HG02763 (cell line): Measurements from ENCODE around the gene STK16.

Source experiments
- ATAC-seq: cut with Tn5 transposase; IDR thresholded peaks from one replicate; pipeline ENCODE4 v1.9.1; 2021; ENCODE audit warnings: mild to moderate bottlenecking, moderate library complexity; ENCODE audit not compliant: unreplicated experiment

Gene STK16

DNA sequence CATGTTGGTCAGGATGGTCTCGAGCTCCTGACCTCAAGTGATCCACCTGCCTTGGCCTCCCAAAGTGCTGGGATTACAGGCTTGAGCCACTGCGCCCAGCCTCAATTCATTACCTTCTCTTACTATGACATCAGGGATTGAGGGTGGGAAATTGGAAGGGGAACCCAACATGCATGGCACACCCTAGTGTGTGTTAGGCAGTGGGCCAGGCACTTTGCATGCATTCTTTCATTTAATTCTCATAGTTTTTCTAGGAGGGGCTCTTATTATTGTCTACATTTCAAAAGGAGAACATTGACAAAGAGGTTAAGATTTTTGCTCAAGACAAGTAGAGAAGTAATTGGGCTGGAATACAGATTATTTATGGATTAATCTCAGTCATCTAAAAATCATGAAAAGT is 23.0 kb downstream of the STK16 start:
- ATAC-seq, result no peak

DNA sequence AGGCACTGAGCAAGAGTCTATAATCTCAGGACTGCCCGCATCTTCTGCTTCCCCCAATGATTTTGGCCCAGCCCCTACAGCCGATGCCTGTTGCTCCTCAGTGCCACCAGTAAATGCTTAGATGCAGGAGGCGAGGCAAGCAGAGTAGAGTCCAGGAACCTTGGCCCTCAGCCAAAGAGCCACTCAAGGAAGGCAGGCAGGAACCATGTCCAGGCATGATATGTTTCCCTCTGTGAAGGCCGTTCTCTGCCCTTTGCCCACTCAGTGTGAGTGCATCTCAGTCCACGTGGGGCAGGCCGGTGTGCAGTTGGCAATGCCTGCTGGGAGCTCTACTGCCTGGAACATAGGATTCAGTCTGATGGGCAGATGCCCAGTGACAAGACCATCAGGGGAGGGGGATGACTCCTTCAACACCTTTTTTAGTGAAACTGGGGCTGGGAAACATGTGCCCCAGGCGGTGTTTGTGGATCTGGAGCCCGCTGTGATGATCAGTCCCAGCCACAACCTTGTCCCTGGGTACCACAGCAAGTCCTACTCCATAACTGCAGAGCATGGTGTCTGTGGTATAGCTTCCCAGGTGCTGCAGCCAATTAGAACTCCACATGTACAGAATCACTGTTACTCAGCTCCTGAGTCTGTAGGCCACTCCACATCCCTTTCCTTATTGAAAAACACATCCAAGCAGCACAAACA is 24.2 kb downstream of the STK16 start:
- no peak for ATAC-seq

DNA sequence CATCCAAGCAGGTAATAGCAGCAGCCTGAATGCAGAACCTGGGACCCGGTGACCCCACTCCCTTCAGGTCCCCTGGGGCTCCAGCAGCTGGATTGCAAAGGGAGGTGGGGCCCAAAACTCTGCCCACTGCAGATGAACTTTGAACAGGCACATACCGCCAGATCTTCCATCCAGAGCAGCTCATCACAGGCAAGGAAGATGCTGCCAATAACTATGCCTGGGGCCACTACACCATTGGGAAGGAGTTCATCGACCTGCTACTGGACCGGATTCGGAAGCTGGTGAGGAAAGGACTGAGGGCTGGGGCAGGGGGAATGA is 24.7 kb downstream of the STK16 start:
- ATAC-seq, result no peak

DNA sequence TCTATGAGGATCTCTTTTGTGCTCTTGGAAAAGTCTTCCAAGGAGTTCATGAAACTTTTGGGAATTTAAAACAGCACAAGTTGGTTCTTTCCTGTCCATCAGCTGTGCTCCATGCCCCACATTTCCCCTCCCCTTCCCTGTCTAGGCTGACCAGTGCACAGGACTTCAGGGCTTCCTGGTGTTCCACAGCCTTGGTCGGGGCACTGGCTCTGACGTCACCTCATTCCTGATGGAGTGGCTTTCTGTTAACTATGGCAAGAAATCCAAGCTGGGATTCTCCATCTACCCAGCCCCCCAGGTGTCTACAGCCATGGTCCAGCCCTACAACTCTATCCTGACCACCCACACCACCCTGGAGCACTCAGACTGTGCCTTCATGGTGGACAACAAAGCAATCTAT is 25.7 kb downstream of the STK16 start:
- ATAC-seq, result no peak

DNA sequence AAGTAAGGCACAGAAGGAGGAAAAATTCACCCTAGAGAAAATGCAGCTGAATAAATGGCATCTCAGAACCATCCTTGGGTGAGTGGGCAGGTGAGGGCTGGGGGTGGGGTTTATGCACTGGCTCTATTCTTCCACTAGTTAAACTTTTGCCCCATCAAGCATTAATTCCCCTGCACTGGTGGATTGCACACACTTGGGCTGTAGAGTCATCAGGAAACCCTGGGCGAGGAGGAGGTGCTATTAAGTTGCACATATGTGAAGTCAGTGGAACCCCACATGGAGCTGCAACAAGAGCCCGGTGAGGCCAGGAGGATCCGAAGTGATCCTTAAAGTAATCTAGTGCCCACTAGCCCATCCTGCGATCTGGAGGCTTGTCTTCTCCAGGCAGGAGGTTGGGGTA is 27.1 kb downstream of the STK16 start:
- no peak for ATAC-seq

DNA sequence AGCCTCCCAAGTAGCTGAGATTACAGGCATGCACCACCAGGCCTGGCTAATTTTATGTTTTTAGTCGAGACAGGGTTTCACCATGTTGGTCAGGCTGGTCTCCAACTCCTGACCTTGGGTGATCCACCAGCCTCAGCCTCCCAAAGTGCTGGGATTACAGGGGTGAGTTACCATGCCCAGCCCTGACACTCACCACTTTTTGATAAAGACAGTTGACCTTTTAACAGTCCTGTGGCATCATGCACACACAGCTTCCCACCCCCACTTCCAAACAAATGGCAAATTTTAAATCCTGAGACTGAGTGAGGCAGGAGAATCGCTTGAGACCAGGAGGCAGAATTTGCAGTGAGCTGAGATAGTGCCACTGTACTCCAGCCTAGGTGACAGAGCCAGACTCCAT is 27.7 kb downstream of the STK16 start:
- no peak for ATAC-seq

DNA sequence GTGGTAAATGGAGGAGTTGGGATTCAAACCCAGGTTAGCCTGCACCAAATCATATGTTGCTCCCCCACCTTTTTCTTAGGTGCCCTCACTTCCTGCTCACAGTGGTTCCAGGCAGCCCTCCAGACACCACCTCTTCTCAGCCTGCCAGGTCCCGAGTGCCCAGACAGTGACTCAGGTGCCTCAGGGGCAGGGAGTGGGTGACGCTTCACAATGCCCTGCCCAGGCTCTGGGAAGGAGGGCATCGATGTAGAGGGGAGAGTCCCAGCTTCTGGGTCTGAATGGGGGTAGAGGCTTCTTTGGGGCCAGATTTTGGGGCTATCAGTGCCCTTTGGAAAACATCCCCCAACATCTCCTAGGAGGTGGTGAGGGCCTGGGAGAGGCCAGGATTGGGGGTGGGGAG is 28.7 kb downstream of the STK16 start:
- ATAC-seq, result no peak

DNA sequence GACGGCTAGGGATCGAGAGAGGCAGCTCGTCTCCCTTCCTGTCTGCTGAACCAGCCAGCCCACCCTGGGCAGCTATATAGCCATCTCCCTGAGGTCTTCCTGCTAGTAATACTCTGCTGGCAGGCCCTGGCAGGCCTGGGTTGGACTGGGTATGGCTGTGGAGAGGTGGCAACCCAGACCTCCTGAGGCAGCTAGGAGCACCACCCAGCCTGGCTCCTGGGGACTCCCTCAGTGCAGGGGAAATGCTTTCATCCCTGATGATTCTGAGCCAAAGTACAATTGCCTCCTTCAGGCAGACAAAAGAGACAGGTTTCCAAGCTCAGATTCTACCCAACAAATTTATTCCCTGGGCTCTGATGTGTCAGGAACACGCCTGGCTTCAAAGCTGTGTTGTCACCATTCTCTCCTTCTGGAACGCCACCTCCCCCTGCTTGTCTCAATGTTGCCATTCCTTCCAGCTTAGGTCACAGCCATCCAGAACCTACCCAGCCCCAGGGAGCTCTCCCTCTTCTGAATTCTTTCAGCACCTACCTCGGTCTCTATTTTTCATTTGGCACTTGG is 29.2 kb downstream of the STK16 start:
- ATAC-seq, result no peak

DNA sequence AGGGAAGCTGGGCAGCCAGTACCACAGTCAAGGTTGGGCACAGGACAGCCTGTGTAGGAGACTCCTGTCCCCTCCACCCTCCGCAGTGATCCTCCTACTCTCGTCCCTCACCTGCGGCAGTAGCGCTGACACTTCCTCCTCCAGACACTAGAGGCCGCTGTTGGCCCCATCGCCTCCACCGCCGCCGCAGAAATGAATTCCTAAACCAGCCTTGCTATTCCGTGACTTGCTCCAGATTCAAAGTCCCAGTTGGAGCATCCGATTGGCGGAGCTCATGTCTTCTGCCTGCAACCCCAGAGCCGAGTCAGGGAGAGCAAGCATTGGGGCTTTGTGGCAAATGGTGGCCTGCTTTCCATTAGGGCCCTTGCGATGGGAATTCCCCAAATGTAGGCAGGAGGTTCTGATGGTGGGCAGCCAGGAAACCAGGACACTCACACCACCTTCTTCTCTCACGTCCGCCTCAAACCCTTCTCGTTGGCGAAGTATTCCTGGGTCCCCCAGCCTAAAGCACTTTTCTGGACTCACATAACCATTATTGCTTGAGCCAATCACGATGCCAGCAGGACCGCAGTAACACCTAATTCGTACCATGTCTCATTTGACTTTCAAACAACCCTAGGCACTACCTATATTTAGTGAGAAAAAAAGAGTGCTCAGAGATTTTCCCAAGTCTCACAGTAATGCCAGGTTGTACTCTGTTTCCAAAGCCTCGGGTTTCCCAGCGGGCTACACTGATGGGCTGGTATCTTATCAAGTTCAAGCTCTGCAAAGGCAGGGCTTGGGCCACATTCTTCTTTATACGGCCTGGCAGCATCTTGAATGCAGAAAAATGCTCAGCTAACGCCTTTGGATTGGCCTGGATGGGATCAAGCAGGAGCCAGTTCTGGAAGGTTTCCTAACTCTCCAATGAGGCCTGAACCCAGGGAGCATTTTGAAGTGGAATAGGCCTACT is 32.7 kb downstream of the STK16 start:
- no peak for ATAC-seq

DNA sequence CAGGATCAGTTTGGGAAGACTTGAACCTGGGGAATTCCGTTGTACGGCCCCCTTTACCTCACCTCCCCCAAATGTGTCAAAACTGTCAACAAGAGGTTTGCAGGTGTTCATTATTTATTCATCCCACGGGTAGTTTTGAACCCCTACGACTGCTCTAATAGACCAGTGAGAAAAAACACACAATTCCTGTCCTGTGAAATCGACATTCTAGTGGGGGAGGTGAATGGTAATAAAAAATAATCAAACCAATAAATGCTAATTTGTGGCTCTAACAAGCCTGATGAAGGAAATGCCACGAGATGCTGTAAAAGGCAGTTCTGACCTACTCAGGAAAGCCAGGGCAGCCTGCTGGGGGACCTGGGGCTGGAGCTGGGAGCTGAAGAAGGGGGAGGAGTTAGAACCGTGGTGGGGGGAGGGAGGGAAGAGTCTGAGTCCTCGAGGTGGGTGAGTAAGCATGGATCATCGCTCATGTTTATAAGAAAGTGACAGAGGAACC is 33.4 kb downstream of the STK16 start:
- no peak for ATAC-seq

DNA sequence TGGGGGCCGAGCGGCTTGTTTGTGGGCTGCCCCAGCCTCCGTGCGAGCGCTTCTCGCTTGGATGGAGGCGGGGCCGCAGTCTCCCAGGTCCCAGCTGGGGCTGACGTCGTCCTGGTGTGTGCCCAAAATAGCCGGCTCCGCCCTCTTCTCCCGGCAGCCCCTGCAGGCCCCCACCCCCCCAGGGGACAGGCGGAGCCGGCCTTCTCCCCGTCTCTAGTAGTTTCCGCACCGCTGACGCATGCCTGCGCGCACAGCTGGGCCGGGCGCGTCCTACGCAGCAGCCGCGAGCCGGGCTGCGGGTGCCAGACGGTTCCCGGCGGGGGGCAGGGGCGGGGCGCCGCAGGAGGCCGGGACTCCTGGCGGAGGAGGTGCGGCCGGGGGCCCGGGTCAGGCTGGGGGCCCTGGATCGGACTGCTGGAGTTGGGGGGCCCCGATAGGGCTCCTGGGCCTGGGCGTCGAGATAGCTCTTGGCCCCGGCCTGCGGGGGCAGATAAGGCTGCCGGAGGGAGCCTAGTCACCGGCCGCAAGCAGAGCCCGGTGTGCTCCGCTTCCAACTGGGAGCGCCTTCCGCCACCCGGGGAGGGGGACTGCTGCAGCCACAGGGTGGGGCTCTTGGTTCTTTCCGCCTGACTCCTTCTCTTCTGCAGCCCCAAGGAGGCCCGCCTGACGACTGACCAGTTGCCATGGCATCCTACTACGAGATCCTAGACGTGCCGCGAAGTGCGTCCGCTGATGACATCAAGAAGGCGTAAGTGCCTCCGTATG is 34.1 kb downstream of the STK16 start, which contains the start of gene DNAJB2:
DNAJB2 (plus strand) TSS at position 216 of the 765 bp plus-strand sequence; CDS start at position 684, 468 bp downstream.
- peak; percentile 90 for ATAC-seq

DNA sequence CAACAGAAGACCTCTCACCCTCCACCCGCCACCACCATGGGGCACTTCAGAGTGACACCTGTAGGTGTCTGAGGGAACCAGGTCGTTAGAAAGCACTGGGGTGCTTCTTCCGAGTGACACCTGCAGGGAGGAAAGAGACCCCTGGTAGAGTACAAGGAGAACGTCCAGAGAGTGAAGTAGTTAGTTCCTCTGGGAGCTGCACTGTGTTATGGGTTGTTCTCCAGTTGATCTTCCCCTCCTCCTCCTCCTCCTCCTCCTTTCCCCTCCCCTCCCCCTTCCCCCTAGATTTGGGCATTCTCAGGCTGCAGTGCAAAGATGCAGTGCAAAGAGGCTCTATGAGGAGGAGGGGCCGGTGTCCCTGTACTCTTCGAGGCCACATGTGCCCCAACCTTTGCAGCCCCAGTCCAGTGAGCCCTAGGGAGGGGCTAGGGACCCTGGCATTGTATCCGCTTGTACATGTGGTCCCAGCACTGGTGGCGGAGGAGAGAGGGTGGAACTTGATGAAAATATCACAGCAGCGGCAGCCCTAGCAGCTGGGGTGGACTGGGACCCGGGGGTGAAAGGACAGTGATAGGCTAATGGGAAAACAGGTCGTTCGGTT is 34.7 kb downstream of the STK16 start:
- ATAC-seq, result no peak

DNA sequence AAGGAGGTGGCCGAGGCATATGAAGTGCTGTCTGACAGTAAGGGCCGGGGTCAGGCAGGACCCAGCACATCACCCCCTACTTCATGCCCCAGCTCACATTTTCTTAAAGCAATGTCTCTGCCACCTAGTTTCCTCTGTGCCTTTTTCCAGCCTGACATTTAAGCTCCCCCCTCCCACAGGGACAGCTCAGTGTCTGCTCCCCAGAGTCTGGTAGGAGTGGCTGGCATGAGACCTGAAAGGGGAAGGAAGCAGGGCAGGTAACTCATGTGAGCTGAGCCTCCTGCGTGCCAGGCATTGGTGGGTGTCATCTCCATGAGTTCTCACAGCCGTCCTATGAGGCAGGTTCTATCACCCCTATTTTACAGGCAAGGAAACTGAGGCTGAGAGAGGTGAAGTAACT is 35.4 kb downstream of the STK16 start:
- no peak for ATAC-seq

DNA sequence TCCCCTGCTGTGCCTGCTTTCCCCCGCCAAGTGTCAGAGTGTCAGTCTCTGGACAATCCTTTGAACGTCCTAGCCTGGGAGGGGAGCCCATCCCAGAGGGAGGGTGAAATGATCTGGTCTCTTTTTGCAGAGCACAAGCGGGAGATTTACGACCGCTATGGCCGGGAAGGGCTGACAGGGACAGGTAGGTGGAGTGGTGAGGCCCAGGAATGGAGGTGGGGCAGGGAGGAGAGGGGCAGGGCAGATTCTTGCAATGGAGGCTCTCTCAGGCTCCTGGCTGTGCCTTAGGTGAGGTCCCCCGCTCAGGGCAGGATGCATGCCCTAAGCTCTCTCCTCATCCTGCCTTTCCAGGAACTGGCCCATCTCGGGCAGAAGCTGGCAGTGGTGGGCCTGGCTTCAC is 36.3 kb downstream of the STK16 start:
- no peak for ATAC-seq

DNA sequence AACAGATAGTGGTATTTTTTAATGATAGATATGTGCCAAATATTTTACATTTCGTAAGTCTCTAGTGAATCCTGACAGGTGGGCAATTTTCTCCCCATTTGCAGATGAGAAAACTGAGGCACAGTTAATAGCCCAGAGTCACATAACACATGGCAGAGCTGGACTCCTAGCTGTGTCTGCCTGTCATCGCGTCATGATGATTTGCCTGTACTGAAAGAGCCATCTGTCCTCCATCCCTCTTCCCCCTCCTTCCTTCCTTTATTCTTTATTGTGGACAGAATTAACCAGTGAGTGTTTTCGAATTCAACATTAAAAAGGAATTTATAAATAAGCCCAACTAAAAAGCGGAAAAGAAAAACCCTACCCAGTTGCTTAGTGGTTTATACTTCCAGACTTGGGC is 37.1 kb downstream of the STK16 start:
- ATAC-seq, result no peak

DNA sequence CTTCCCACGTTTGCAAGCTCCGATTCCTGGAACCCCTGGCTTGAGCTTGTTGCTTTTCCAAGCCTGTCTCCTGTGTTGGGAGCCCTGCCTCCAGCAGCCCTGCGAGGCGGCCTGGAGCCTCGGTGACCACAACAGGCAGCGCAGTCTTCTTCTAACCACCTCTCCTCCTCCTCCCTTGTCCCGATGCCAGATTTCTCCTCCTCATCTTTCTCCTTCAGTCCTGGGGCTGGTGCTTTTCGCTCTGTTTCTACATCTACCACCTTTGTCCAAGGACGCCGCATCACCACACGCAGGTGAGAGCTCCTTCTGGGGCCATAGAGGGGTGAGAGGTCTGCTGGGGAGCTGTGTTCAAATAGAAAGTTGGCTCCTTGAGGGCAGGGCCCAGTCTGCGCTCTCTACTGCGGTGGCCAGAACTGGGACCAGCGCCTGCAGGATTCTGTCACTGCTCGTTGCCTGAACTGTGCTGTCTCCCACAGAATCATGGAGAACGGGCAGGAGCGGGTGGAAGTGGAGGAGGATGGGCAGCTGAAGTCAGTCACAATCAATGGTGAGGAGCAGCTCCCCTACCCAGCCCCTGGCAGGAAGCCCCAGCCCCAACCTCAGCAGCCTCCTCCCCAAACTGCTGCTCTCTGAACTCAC is 37.8 kb downstream of the STK16 start:
- ATAC-seq, result no peak

DNA sequence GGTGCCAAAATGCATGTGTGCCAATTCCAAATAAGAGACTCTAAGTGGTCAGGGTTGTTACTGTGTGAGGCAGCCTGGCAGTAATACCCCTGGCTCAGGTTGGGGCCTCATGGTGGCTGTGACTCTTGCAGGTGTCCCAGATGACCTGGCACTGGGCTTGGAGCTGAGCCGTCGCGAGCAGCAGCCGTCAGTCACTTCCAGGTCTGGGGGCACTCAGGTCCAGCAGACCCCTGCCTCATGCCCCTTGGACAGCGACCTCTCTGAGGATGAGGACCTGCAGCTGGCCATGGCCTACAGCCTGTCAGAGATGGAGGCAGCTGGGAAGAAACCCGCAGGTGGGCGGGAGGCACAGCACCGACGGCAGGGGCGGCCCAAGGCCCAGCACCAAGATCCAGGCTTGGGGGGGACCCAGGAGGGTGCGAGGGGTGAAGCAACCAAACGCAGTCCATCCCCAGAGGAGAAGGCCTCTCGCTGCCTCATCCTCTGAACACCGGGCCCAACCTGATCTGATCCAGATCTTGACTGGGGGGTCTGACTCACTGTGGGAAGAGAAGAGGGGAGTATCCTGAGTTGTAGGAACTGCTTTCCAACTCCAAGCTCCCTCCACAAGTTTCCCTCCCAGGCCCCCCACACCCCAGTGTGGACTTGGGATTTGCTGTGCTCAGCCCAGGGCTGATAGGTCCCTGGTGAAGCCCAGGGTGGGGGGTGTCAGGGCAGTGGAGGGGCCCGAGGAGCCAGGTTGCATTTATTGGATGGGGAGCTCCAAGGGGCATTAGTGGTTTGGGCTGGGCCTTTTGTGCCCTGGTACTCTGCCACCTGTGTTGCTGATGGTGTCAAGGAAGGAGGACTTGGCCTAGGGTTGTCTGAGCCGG is 39.5 kb downstream of the STK16 start:
- no peak for ATAC-seq

DNA sequence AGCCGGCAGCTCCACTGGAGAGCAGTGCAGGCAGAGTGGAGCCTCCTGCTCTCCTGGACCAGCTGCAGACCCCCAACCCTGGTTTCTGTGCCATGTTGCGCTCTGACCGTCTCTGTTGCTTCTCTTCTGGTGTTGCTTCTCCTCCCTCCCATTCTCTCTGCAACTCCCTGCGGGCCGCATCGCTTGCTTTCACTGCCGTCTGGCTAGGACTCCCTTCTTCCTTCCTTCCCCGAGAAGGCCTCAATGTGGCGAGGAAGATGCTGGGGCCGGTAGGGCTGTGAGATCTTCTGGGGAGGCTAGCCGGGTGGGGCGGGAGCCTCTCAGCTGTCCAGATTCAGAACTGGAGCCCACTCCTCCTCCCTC is 40.1 kb downstream of the STK16 start:
- ATAC-seq, result no peak

DNA sequence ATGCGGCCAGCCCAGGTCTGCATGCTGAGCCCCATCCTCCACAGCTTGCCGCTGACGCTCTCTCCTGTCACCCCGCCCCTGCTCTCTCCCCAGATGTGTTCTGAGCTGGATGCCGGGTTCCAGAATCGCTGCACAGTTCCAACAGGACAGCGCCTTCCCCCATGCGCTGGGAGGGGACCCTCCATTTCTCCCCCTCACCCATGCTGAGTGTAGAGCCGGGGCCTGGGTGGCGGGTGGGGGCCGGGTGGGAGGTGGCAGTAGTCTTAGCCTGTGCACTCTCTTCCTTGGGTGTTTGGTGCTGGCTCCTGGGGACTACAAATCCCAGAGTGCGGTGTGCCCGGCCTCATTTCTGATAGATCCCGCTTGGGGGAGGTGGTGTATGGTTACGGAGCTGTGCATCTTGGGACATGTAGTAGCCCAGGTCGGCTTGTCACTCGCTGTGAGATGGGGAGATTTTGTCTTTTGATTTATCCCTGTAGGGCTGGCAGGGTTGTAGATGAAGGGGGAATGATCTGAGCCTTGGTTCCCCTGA is 40.7 kb downstream of the STK16 start:
- no peak for ATAC-seq
